Measurements from ENCODE around the gene CLEC10A.

DNA sequence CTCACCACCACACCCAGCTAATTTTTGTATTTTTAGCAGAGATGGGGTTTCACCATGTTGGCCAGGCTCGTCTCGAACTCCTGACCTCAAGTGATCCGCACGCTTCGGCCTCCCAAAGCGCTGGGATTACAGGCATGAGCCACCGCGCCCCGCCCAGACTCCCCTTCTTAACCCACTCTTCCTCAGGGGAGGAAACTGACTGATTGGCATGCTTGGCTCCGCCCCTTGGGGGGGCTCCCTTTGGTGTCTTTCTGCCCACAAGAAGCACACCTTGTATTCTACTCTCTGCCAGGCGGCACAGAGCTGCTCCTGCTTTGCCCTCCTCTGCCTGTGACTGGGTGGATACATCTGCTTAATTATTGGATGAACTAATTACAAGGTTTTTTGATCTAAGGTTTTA lies 39.3 kb upstream of the CLEC10A start:
- TF ChIP-seq, protein P1, sequence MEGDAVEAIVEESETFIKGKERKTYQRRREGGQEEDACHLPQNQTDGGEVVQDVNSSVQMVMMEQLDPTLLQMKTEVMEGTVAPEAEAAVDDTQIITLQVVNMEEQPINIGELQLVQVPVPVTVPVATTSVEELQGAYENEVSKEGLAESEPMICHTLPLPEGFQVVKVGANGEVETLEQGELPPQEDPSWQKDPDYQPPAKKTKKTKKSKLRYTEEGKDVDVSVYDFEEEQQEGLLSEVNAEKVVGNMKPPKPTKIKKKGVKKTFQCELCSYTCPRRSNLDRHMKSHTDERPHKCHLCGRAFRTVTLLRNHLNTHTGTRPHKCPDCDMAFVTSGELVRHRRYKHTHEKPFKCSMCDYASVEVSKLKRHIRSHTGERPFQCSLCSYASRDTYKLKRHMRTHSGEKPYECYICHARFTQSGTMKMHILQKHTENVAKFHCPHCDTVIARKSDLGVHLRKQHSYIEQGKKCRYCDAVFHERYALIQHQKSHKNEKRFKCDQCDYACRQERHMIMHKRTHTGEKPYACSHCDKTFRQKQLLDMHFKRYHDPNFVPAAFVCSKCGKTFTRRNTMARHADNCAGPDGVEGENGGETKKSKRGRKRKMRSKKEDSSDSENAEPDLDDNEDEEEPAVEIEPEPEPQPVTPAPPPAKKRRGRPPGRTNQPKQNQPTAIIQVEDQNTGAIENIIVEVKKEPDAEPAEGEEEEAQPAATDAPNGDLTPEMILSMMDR (IDR thresholded peaks at IDR 0.05; ENCODE audit: insufficient read depth, low read depth, low read length), result no peak
- TF ChIP-seq EZH2 (IDR thresholded peaks at IDR 0.05; ENCODE audit: insufficient read depth, low read length), result no peak
